Kidney capillary endothelial cell (primary cell): ENCODE results near the gene UBXN7.
"Not testable (repeated sequence)": the region's sequence is repeated elsewhere in the genome, so short reads cannot be mapped to it uniquely, and the experiment has no call there.

Experiments used
- DNase-seq: peaks from one replicate; pipeline ENCODE4 v3.0.0-alpha.2; 2018; ENCODE audit warnings: low spot score

Gene UBXN7, protein sequence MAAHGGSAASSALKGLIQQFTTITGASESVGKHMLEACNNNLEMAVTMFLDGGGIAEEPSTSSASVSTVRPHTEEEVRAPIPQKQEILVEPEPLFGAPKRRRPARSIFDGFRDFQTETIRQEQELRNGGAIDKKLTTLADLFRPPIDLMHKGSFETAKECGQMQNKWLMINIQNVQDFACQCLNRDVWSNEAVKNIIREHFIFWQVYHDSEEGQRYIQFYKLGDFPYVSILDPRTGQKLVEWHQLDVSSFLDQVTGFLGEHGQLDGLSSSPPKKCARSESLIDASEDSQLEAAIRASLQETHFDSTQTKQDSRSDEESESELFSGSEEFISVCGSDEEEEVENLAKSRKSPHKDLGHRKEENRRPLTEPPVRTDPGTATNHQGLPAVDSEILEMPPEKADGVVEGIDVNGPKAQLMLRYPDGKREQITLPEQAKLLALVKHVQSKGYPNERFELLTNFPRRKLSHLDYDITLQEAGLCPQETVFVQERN

GRCh38 chr3:196432137-196432879 is at the start of gene UBXN7:
Gene UBXN7, minus strand, starts transcription at chr3:196432427. Its CDS starts 28 bp downstream, at chr3:196432399.
- peak; percentile 93 for DNase-seq

- no peak for DNase-seq
Observed at GRCh38 chr3:196477678-196478077, 45.5 kb upstream of the UBXN7 start.

GRCh38 chr3:196472286-196472685 is 40.1 kb upstream of the UBXN7 start:
- DNase-seq: no peak

DNA sequence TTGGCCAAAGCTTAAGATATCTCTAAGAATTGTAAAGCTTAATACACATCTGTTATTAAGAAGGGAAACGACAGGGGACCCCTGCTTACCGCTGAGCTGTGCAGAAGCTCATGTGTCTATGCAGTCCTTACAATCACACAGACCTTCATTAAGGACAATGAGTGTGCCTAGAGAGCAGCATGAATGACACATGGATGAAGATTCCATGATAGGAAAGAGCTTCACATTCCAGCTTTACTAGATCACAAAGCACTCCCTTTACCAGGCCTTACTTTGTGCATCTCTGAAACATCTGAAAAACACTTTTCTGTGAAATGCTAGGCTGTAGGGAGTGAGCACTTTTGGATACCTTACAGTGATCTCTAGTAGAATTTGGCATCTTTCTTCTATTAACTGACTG is 39.3 kb upstream of the UBXN7 start:
- no peak for DNase-seq

- not testable (repeated sequence) for DNase-seq
Observed at GRCh38 chr3:196470182-196470581, 38.0 kb upstream of the UBXN7 start.

- DNase-seq: no peak
Observed at GRCh38 chr3:196463804-196464203, 31.6 kb upstream of the UBXN7 start.

- DNase-seq: no peak
Observed at GRCh38 chr3:196463478-196463756, 31.2 kb upstream of the UBXN7 start.

DNA sequence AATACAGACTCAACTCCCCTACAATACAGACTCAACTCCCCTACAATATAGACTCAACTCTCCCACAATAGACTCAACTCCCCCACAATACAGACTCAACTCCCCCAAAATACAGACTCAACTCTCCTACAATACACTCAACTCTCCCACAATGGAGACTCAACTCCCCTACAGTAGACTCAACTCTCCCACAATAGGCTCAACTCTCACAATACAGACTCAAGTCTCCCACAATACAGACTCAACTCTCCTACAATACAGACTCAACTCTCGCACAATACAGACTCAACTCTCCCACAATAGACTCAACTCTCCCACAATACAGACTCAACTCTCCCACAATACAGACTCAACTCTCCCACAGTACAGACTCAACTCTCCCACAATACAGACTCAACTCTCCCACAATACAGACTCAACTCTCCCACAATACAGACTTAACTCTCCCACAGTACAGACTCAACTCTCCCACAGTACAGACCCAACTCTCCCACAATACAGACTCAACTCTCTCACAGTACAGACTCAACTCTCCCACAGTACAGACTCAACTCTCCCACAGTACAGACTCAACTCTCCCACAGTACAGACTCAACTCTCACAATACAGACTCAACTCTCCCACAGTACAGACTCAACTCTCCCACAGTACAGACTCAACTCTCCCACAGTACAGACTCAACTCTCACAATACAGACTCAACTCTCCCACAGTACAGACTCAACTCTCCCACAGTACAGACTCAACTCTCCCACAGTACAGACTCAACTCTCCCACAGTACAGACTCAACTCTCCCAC is 30.7 kb upstream of the UBXN7 start:
- DNase-seq: not testable (repeated sequence)

DNA sequence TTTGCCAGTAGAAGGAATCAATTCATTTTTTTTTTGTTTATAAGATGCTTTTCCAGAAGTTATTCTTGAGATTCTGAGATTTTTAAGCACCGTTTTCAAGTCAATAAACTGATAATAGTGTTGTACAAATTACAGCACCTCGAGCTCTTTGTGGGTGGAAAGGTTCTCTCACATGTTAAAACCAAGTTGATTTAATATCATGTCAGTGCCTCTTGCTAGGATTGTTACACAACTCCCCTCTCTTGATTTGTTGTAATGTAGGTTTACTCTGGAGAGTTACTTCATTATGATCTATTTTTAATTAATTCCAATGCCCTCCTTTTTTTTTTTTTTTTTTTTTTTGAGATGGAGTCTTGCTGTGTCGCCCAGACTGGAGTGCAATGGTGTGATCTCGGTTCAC is 25.8 kb upstream of the UBXN7 start:
- DNase-seq: no peak

DNA sequence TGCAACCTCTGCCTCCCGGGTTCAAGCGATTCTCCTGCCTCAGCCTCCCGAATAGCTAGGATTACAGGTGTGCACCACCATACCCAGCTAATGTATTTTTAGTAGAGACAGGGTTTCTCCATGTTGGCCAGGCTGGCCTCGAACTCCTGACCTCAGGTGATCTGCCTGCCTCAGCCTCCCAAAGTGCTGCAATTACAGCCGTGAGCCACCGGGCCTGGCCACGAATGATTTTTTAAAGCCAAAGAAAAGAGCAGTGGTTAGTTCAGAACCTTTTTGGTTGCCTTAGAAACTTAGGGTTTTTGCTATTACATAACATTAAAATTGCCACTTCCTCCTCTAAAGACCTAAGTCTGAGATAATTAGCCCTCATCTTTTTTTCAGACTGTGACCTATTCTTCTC is 25.2 kb upstream of the UBXN7 start:
- DNase-seq: not testable (repeated sequence)

DNA sequence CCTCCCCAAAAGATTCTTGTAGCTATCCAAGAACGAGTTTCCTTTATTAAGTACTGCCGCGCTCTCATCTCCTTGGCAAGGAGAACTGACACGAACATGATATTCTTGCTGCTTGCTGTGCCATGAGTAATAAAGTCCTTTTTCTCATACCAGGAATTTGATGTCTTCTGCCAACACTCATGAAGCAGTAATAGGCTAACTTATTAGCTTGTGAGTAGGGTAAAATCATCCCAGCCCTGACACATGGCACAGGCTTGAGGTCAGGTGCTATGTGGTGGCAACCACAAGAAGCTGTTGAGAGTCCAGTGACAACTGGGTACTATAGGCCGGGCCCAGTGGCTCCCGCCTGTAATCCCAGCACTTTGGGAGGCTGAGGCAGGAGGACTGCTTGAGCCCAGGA is 22.7 kb upstream of the UBXN7 start:
- DNase-seq: no peak

DNA sequence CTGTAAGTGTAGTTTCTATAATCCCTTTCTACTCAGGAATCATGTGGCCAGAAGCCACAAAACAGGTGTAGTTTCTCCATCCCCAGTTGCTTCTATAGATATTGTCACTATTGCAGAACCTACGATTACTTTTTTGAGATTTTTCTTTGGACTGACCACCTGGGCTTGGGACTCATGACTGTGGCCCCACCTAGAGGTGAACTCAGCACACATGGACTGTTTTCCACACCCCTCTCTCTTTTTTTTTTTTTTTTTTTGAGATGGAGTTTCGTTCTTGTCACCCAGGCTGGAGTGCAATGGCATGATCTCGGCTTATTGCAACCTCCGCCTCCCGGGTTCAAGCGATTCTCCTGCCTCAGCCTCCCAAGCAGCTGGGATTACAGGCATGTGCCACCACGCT is 13.2 kb upstream of the UBXN7 start:
- DNase-seq: not testable (repeated sequence)

DNA sequence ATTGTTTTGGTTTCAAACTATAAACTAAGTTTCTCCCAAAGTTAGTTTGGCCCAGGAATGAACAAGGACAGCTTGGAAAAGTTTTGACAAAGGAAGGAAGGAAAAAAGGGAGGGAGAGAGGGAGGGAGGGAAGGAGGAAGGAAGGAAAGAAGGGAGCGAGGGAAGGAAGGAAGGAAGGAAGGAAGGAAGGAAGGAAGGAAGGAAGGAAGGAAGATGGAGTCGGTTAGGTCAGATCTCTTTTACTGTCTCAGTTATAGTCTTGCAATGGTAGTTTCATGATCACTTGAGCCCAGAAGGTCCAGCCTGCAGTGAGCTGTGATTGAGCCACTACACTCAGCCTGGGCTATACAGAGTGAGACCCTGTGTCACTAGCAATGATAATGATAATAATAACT is 12.3 kb upstream of the UBXN7 start:
- DNase-seq: no peak

GRCh38 chr3:196440696-196441095 is 8.5 kb upstream of the UBXN7 start:
- no peak for DNase-seq

DNA sequence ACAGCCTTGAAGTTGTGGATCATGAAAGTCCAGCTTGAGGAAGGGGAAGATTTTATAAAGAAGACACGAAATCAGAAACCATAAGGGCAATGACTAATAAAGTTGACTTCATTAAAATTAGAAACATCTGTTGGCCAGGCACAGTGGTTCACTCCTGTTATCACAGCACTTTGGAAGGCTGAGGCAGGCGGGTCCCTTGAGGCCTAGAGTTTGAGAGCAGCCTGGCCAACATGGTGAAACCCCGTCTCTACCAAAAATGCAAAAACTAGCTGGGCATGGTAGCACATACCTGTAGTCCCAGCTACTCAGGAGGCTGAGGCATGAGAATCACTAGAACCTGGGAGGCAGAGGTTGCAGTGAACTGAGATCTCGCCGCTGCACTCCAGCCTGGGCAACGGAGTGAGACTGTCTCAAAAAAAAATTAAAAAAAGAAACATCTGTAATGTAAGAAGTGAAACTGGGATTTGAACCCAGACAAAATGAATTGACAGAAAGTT is 7.9 kb upstream of the UBXN7 start:
- DNase-seq: no peak

- peak; percentile 33 for DNase-seq
Observed at GRCh38 chr3:196431181-196432136, 768 bp downstream of the UBXN7 start.

DNA sequence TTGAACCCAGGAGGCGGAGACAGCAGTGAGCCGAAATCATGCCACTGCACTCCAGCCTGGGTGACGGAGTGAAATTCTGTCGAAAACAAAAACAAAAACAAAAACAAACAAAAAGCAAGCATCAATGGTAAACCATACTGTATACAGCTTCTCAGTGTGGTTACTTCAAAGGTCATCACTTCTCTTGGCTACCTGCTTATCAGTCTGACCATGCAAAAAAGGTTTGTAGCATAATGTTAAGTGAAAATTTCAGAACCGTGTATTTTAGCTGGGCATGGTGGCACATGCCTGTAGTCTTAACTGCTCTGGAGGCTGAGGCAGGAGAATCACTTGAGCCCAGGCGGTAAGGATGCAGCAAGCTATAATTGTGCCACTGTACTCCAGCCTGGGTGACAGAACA is 4.2 kb downstream of the UBXN7 start:
- no peak for DNase-seq

DNA sequence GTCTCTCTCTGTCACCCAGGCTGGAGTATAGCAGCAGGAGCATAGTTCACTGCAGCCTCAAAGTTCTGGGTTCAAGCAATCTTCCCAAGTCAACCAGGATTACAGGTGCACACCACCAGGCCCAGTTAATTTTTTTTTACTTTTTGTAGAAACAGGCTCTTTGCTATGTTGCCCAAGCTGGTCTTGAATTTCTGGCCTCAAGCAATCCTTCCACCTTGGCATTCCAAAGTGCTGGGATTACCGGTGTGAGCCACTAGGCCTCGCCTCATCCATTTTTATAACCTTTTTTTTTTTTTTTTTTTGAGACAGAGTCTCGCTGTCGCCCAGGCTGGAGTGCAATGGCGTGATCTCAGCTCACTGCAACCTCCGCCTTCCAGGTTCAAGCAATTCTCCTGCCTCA is 7.8 kb downstream of the UBXN7 start:
- DNase-seq: not testable (repeated sequence)

- no peak for DNase-seq
Observed at GRCh38 chr3:196423044-196423781, 9.0 kb downstream of the UBXN7 start.

DNA sequence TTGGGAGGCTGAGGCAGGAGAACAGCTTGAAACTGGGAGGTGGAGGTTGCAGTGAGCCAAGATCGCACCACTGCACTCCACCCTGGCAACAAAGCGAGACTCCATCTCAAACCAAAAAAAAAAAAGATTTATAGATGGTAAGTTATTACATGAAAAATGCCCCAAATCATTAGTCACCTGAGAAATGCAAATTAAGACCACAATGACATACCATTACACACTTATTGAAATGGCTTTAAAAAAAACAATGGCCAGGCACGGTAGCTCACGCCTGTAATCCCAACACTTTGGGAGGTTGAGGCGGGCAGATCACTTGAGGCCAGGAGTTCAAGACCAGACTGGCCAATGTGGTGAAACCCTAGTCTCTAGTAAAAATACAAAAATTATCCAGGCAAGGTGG is 10.6 kb downstream of the UBXN7 start:
- DNase-seq: not testable (repeated sequence)

DNA sequence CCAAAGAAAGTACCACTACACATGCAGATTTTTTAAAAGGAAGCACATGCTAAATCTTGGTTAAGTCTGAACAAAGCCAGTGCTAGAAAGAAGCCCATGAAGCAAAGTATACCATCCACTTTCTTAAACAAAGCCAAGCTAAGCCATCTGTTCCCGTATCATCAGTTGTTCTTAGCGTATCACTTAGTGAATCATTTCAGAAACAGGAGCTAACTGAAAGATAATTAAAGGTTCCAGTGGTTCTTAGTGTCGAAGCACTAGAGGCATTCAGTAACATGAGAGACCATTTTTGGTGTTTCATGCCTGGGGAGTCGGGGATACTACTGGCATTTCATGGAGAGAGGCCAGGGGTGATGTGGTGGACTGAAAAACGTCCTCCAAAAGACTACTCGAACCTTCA is 12.8 kb downstream of the UBXN7 start:
- no peak for DNase-seq
